ENCODE measurements around the gene ZFYVE21. TPM values are rescaled to one million over a fixed set of nuclear protein-coding genes. Genes with fewer than 3 reads are reported as not detected.
"Not testable (repeated sequence)": the region's sequence is repeated elsewhere in the genome, so short reads cannot be mapped to it uniquely, and the experiment has no call there.

Gene ZFYVE21
- total and polyA plus RNA-seq, 4 donors: 52.2 to 86.2 (median 65.2) TPM

- Histone ChIP-seq H3K36me3 (ENCODE audit: control insufficient read depth, insufficient read depth, low read length) (peaks cover 55% of the 10 kb centered on the region), H3K4me1 (ENCODE audit: control insufficient read depth, insufficient read depth, low read length) (peaks cover 13% of the 10 kb centered on the region), H3K27me3 (ENCODE audit: control insufficient read depth, insufficient read depth, low read length) (no peaks in the 10 kb centered on the region), H3K27ac (ENCODE audit: low read depth, low read length) (peak overlapping the region; percentile 52), H3K9me3 (ENCODE audit: control insufficient read depth, insufficient read depth, low read length) (no peaks in the 10 kb centered on the region), H3K4me3 (ENCODE audit: low read depth, low read length) (no peak overlapping the region)
- 41% methylated on average over 9 of the region's 16 CpGs for WGBS (ENCODE audit: insufficient coverage)
- DNase-seq (ENCODE audit: low read depth in 4 of 6, low spot score in 6 of 6): peak; percentile 40 to 86 (median 68)
Measured at GRCh38 chr14:103688906-103689902, 26.4 kb upstream of the ZFYVE21 start.

GRCh38 chr14:103690332-103690731, 25.3 kb upstream of the ZFYVE21 start:
- peaks cover 11% of the 10 kb centered on the region for H3K4me1 ChIP-seq (ENCODE audit: control insufficient read depth, insufficient read depth, low read length)
- 87% methylated on average over 8 of the region's 8 CpGs for WGBS (ENCODE audit: insufficient coverage)
- no peaks in the 10 kb centered on the region for H3K27me3 ChIP-seq (ENCODE audit: control insufficient read depth, insufficient read depth, low read length)
- H3K4me3 ChIP-seq (ENCODE audit: low read depth, low read length): no peak overlapping the region
- DNase-seq (ENCODE audit: low read depth in 4 of 6, low spot score in 6 of 6): no peak
- no peaks in the 10 kb centered on the region for H3K9me3 ChIP-seq (ENCODE audit: control insufficient read depth, insufficient read depth, low read length)
- H3K27ac ChIP-seq (ENCODE audit: low read depth, low read length): no peak overlapping the region
- peaks cover 53% of the 10 kb centered on the region for H3K36me3 ChIP-seq (ENCODE audit: control insufficient read depth, insufficient read depth, low read length)

GRCh38 chr14:103691655-103692054, 24.0 kb upstream of the ZFYVE21 start:
- H3K4me3 ChIP-seq (ENCODE audit: low read depth, low read length); DNase-seq (ENCODE audit: low read depth in 4 of 6, low spot score in 6 of 6); H3K27me3 ChIP-seq (ENCODE audit: control insufficient read depth, insufficient read depth, low read length); H3K9me3 ChIP-seq (ENCODE audit: control insufficient read depth, insufficient read depth, low read length); H3K27ac ChIP-seq (ENCODE audit: low read depth, low read length): not testable (repeated sequence)
- peaks cover 25% of the 10 kb centered on the region for H3K4me1 ChIP-seq (ENCODE audit: control insufficient read depth, insufficient read depth, low read length)
- WGBS (ENCODE audit: insufficient coverage): 97% methylated on average over 3 of the region's 5 CpGs
- peaks cover 57% of the 10 kb centered on the region for H3K36me3 ChIP-seq (ENCODE audit: control insufficient read depth, insufficient read depth, low read length)

- 94% methylated on average over 13 of the region's 17 CpGs for WGBS (ENCODE audit: insufficient coverage)
- Histone ChIP-seq H3K27me3 (ENCODE audit: control insufficient read depth, insufficient read depth, low read length) (no peaks in the 10 kb centered on the region), H3K4me1 (ENCODE audit: control insufficient read depth, insufficient read depth, low read length) (peaks cover 30% of the 10 kb centered on the region), H3K9me3 (ENCODE audit: control insufficient read depth, insufficient read depth, low read length) (no peaks in the 10 kb centered on the region), H3K4me3 (ENCODE audit: low read depth, low read length) (no peak overlapping the region), H3K27ac (ENCODE audit: low read depth, low read length) (no peak overlapping the region), H3K36me3 (ENCODE audit: control insufficient read depth, insufficient read depth, low read length) (peaks cover 54% of the 10 kb centered on the region)
- no peak for DNase-seq (ENCODE audit: low read depth in 4 of 6, low spot score in 6 of 6)
Measured at GRCh38 chr14:103692159-103692558, 23.5 kb upstream of the ZFYVE21 start.

- peaks cover 37% of the 10 kb centered on the region for H3K4me1 ChIP-seq (ENCODE audit: control insufficient read depth, insufficient read depth, low read length)
- no peak overlapping the region for H3K4me3 ChIP-seq (ENCODE audit: low read depth, low read length)
- no peak overlapping the region for H3K27ac ChIP-seq (ENCODE audit: low read depth, low read length)
- no peaks in the 10 kb centered on the region for H3K9me3 ChIP-seq (ENCODE audit: control insufficient read depth, insufficient read depth, low read length)
- peaks cover 56% of the 10 kb centered on the region for H3K36me3 ChIP-seq (ENCODE audit: control insufficient read depth, insufficient read depth, low read length)
- DNase-seq (ENCODE audit: low read depth in 4 of 6, low spot score in 6 of 6): no peak
- H3K27me3 ChIP-seq (ENCODE audit: control insufficient read depth, insufficient read depth, low read length): no peaks in the 10 kb centered on the region
- 87% methylated on average over 10 of the region's 12 CpGs for WGBS (ENCODE audit: insufficient coverage)
Measured at GRCh38 chr14:103692871-103693270, 22.7 kb upstream of the ZFYVE21 start.

- DNase-seq (ENCODE audit: low read depth in 4 of 6, low spot score in 6 of 6): peak in 1 of 6 donors; percentile 0
- no peaks in the 10 kb centered on the region for H3K27me3 ChIP-seq (ENCODE audit: control insufficient read depth, insufficient read depth, low read length)
- 93% methylated on average over 21 of the region's 22 CpGs for WGBS (ENCODE audit: insufficient coverage)
- H3K4me3 ChIP-seq (ENCODE audit: low read depth, low read length): no peak overlapping the region
- H3K36me3 ChIP-seq (ENCODE audit: control insufficient read depth, insufficient read depth, low read length): peaks cover 60% of the 10 kb centered on the region
- H3K27ac ChIP-seq (ENCODE audit: low read depth, low read length): no peak overlapping the region
- peaks cover 40% of the 10 kb centered on the region for H3K4me1 ChIP-seq (ENCODE audit: control insufficient read depth, insufficient read depth, low read length)
- H3K9me3 ChIP-seq (ENCODE audit: control insufficient read depth, insufficient read depth, low read length): no peaks in the 10 kb centered on the region
Measured at GRCh38 chr14:103693515-103693914, 22.1 kb upstream of the ZFYVE21 start.

- WGBS (ENCODE audit: insufficient coverage): 92% methylated on average over 18 of the region's 20 CpGs
- no peak overlapping the region for H3K4me3 ChIP-seq (ENCODE audit: low read depth, low read length)
- H3K4me1 ChIP-seq (ENCODE audit: control insufficient read depth, insufficient read depth, low read length): peaks cover 44% of the 10 kb centered on the region
- peak in 1 of 6 donors; percentile 1 for DNase-seq (ENCODE audit: low read depth in 4 of 6, low spot score in 6 of 6)
- peaks cover 71% of the 10 kb centered on the region for H3K36me3 ChIP-seq (ENCODE audit: control insufficient read depth, insufficient read depth, low read length)
- H3K27me3 ChIP-seq (ENCODE audit: control insufficient read depth, insufficient read depth, low read length): no peaks in the 10 kb centered on the region
- no peaks in the 10 kb centered on the region for H3K9me3 ChIP-seq (ENCODE audit: control insufficient read depth, insufficient read depth, low read length)
- H3K27ac ChIP-seq (ENCODE audit: low read depth, low read length): no peak overlapping the region
Measured at GRCh38 chr14:103694572-103695026, 21.0 kb upstream of the ZFYVE21 start.

- peaks cover 76% of the 10 kb centered on the region for H3K36me3 ChIP-seq (ENCODE audit: control insufficient read depth, insufficient read depth, low read length)
- peaks cover 45% of the 10 kb centered on the region for H3K4me1 ChIP-seq (ENCODE audit: control insufficient read depth, insufficient read depth, low read length)
- no peak overlapping the region for H3K4me3 ChIP-seq (ENCODE audit: low read depth, low read length)
- WGBS (ENCODE audit: insufficient coverage): 56% methylated on average over 5 of the region's 14 CpGs
- no peak overlapping the region for H3K27ac ChIP-seq (ENCODE audit: low read depth, low read length)
- H3K9me3 ChIP-seq (ENCODE audit: control insufficient read depth, insufficient read depth, low read length): no peaks in the 10 kb centered on the region
- no peaks in the 10 kb centered on the region for H3K27me3 ChIP-seq (ENCODE audit: control insufficient read depth, insufficient read depth, low read length)
- DNase-seq (ENCODE audit: low read depth in 4 of 6, low spot score in 6 of 6): peak in 1 of 6 donors; percentile 41
Measured at GRCh38 chr14:103695296-103696069, 20.1 kb upstream of the ZFYVE21 start.

GRCh38 chr14:103696070-103696402, 19.6 kb upstream of the ZFYVE21 start:
- 66% methylated on average over 7 of the region's 13 CpGs for WGBS (ENCODE audit: insufficient coverage)
- Histone ChIP-seq H3K27me3 (ENCODE audit: control insufficient read depth, insufficient read depth, low read length) (no peaks in the 10 kb centered on the region), H3K4me1 (ENCODE audit: control insufficient read depth, insufficient read depth, low read length) (peaks cover 48% of the 10 kb centered on the region), H3K4me3 (ENCODE audit: low read depth, low read length) (no peak overlapping the region), H3K9me3 (ENCODE audit: control insufficient read depth, insufficient read depth, low read length) (no peaks in the 10 kb centered on the region), H3K36me3 (ENCODE audit: control insufficient read depth, insufficient read depth, low read length) (peaks cover 82% of the 10 kb centered on the region), H3K27ac (ENCODE audit: low read depth, low read length) (peak overlapping the region; percentile 3)
- DNase-seq (ENCODE audit: low read depth in 4 of 6, low spot score in 6 of 6): no peak

Measured in spinal cord (tissue), 10 donors.